Measurements from ENCODE around the gene BCKDHA.

Gene BCKDHA

DNA sequence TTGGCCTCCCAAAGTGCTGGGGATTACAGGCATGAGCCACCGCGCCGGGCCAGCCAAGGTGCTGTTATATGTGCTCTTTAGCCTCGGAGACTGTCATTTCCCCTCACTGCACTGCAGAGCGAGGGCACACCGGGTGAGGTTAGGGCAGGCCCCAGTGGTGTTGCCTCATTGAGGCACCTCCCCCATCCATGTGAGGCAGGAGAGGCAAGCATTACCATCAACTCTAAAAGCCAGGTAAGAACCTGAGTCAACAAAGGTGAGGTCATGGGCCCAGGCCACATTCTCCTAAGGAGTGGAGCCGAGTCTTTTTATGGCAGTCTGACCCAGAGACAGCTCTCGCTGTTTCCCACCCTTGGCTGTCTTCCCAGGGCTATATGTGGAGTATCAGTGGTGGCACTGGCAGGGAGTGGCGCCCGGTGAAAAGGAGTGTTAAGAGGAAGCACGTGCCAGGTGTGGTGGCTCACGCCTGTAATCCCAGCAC lies 18.6 kb downstream of the BCKDHA start:
- no peak overlapping the region for H3K4me3 ChIP-seq (ENCODE audit: low read depth, low read length)
- TF ChIP-seq, protein P1, sequence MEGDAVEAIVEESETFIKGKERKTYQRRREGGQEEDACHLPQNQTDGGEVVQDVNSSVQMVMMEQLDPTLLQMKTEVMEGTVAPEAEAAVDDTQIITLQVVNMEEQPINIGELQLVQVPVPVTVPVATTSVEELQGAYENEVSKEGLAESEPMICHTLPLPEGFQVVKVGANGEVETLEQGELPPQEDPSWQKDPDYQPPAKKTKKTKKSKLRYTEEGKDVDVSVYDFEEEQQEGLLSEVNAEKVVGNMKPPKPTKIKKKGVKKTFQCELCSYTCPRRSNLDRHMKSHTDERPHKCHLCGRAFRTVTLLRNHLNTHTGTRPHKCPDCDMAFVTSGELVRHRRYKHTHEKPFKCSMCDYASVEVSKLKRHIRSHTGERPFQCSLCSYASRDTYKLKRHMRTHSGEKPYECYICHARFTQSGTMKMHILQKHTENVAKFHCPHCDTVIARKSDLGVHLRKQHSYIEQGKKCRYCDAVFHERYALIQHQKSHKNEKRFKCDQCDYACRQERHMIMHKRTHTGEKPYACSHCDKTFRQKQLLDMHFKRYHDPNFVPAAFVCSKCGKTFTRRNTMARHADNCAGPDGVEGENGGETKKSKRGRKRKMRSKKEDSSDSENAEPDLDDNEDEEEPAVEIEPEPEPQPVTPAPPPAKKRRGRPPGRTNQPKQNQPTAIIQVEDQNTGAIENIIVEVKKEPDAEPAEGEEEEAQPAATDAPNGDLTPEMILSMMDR (IDR thresholded peaks at IDR 0.05; ENCODE audit: low read depth, low read length, missing control alignments): no peak
- no peak for DNase-seq (ENCODE audit: low read depth)
- in situ Hi-C loops (cut with HindIII; ENCODE audit: low sequenced_read_pairs): no loop called here

DNA sequence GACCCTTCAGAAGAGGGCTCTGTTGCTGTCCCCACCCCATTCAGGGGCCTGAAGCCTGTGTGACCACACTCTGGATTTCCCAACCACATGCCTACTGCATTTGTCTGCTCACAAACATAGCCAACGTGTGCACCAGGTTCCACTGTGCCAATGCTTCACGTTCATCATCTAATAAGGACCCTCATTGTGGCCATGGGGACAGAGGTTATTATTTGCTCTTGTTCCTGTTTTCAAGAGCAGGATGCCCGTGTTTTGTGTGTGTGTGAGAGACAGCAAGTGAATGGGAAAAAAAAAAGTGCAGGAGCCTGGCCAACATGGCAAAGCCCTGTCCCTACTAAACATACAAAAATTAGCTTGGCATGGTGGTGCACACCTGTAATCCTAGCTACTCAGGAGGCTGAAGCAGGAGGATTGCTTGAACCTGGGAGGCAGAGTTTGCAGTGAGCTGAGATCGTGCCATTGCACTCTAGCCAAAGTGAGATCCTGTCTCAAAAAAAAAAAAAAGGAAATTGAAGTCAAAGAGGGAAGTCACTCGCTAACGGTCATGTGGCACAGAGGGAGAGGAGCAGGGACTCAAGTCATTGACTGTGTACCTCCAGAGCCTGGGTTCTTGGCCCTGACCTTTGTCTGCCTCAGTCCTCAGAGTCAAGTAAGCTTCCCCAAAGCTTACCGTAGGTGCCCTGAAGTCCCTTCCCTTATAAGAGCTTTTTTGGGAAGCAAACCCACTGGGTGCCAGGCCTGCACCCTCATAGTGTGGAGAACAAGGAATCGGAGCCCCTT lies 22.7 kb downstream of the BCKDHA start:
- DNase-seq (ENCODE audit: low read depth): no peak
- no peak overlapping the region for H3K4me3 ChIP-seq (ENCODE audit: low read depth, low read length)
- in situ Hi-C loops (cut with HindIII; ENCODE audit: low sequenced_read_pairs): no loop called here
- TF ChIP-seq, protein P1 (IDR thresholded peaks at IDR 0.05; ENCODE audit: low read depth, low read length, missing control alignments): no peak

DNA sequence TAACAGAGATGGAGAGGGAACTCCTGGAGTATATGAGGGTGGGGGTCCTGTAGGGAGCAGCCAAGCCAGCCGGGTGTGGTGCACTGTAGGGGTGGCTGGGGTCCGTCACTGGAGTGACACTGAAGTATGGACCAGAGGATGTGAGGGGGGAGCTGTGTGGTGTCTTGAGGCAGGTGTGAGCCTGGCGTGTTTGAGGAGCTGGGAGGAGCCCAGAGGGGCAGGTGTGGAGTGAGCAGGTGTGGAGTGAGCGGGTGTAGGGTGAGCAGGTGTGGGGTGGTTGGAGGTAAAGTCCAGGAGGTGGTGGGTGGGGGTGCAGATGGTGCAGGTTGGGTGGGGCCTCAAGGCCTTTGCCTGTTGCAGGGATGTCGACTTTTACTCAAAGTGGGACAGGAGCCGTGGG lies 23.7 kb downstream of the BCKDHA start:
- no peak overlapping the region for H3K4me3 ChIP-seq (ENCODE audit: low read depth, low read length)
- DNase-seq (ENCODE audit: low read depth): no peak
- in situ Hi-C loops (cut with HindIII; ENCODE audit: low sequenced_read_pairs): no loop called here
- TF ChIP-seq, protein P1 (IDR thresholded peaks at IDR 0.05; ENCODE audit: low read depth, low read length, missing control alignments): no peak

DNA sequence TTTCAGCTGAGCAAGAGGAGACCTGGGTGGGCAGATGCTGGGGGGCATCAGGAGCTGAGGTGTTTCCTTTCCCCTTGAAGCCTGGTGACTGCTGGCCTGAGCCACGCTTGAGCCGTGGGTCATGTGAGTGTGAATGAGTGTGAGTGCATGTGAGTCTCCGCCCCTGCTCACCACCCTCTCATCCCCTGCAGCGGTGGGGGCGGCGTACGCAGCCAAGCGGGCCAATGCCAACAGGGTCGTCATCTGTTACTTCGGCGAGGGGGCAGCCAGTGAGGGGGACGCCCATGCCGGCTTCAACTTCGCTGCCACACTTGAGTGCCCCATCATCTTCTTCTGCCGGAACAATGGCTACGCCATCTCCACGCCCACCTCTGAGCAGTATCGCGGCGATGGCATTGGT lies 24.4 kb downstream of the BCKDHA start:
- DNase-seq (ENCODE audit: low read depth): no peak
- H3K4me3 ChIP-seq (ENCODE audit: low read depth, low read length): no peak overlapping the region
- in situ Hi-C loops (cut with HindIII; ENCODE audit: low sequenced_read_pairs): no loop called here
- TF ChIP-seq, protein P1 (IDR thresholded peaks at IDR 0.05; ENCODE audit: low read depth, low read length, missing control alignments): no peak

DNA sequence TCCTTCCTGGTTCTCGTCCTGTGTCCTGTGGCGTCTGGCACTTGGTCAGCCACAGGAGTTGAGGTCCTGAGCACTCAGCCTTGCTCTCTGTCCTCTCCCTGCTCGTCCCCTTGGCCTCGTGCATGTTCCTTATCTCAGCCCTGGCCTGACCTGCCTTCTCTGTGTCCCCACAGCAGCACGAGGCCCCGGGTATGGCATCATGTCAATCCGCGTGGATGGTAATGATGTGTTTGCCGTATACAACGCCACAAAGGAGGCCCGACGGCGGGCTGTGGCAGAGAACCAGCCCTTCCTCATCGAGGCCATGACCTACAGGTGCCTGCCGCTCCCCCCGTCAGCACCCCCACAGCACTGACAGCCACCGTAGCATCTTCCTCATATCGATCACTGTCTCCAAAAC lies 24.8 kb downstream of the BCKDHA start:
- H3K4me3 ChIP-seq (ENCODE audit: low read depth, low read length): no peak overlapping the region
- TF ChIP-seq, protein P1 (IDR thresholded peaks at IDR 0.05; ENCODE audit: low read depth, low read length, missing control alignments): no peak
- DNase-seq (ENCODE audit: low read depth): no peak
- in situ Hi-C loops (cut with HindIII; ENCODE audit: low sequenced_read_pairs): no loop called here

DNA sequence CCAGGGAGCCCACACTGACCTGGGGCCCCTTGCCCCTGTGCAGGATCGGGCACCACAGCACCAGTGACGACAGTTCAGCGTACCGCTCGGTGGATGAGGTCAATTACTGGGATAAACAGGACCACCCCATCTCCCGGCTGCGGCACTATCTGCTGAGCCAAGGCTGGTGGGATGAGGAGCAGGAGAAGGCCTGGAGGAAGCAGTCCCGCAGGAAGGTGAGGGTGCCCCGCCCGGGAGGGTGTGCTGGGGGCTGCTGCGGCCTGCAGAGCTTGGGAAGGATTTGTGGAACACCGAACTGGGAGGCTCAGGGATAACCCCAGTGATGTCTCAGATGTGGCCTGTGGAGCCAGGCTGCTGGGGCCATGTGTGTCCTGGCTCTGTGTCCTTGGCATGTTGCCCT lies 25.3 kb downstream of the BCKDHA start:
- no peak overlapping the region for H3K4me3 ChIP-seq (ENCODE audit: low read depth, low read length)
- TF ChIP-seq, protein P1 (IDR thresholded peaks at IDR 0.05; ENCODE audit: low read depth, low read length, missing control alignments): no peak
- in situ Hi-C loops (cut with HindIII; ENCODE audit: low sequenced_read_pairs): no loop called here
- DNase-seq (ENCODE audit: low read depth): no peak

Data from astrocyte of the cerebellum (primary cell).